Mucosa of descending colon (tissue), 3 donors: ENCODE measurements around the gene C10orf67. TPM values are rescaled to one million over a fixed set of nuclear protein-coding genes. Genes with fewer than 3 reads are reported as not detected.

Experiments used
- ATAC-seq: fragments of 200-7000 bp; cut with Tn5 transposase; one replicate; pipeline ENCODE4 v1.9.1; 2020; ENCODE audit warnings: mild to moderate bottlenecking, moderate library complexity
- DNase-seq, 3 donors: peaks; one replicate each; pipeline ENCODE4 v3.0.0-alpha.2; 2020
- H3K36me3 ChIP-seq: fragments of 200-600 bp; one replicate; pipeline ENCODE4 v1.8.0; 2021; ENCODE audit warnings: low read depth, mild to moderate bottlenecking
- H3K4me1 ChIP-seq: fragments of 200-600 bp; one replicate; pipeline ENCODE4 v1.8.0; 2021; ENCODE audit warnings: low read depth, mild to moderate bottlenecking
- H3K4me3 ChIP-seq: fragments of 200-600 bp; one replicate; pipeline ENCODE4 v1.8.0; 2021; ENCODE audit warnings: mild to moderate bottlenecking
- H3K9me3 ChIP-seq: fragments of 200-600 bp; one replicate; pipeline ENCODE4 v1.8.0; 2021; ENCODE audit warnings: mild to moderate bottlenecking
- CTCF ChIP-seq: fragments of 200-600 bp; IDR thresholded peaks from one replicate; pipeline ENCODE4 v1.8.0; 2022; ENCODE audit warnings: antibody characterized with exemption, mild to moderate bottlenecking
- intact Hi-C, 2 donors: fragments of 100-400 bp; cut with DNase I in 1 of 2; cut with micrococcal nuclease in 1 of 2; formaldehyde crosslinking; loops; one replicate each; pipeline versions ENCODE4 v1.11.0 to v1.11.1; 2022; cut with DNase I, micrococcal nuclease
- microRNA-seq: library from miRNA; unstranded; fragments of <30 nt; microRNA quantifications from one replicate; pipeline ENCODE4, GENCODE V29; 2019
- total RNA-seq, 3 donors: library from RNA; stranded (reverse); fragmentation: NEBNext Ultra II Directional in 2 of 3; extraction: Animal tissue kit (Norgen Biotek cat#: 25700) in 2 of 3; gene quantifications; one replicate each; pipeline versions ENCODE4 v1.2.1 to v1.2.4, GENCODE V29; 2021 to 2023
- donor health status: DM: no; HTN: no; CAD: no; lungs with moderate emphysema.
- donor health status: DM: no; HTN: no; CAD: no.
- donor health status: DM: no; HTN: yes; CAD: no.

The C10orf67 gene
- total RNA-seq, 3 donors from 2014 or later: not detected

- H3K36me3 ChIP-seq: no peaks in the 10 kb centered on the region
- H3K9me3 ChIP-seq: no peaks in the 10 kb centered on the region
- no peak for DNase-seq
- intact Hi-C loops: no loop called here
- no peak for ATAC-seq
- peaks cover 2% of the 10 kb centered on the region for H3K4me1 ChIP-seq
- H3K4me3 ChIP-seq: no peak overlapping the region
- TF ChIP-seq CTCF: no peak
These were observed 189.4 kb downstream of the C10orf67 start for GRCh38 chr10:23155169-23155568.

Small RNA genes within 50 kb of the gene (microRNA-seq; reads per million reads assigned to microRNA genes)
- gene MIR1254-2: not detected

Other genes starting within 250 kb of the C10orf67 start
- gene MSRB2, start 249.2 kb downstream of the C10orf67 start, total RNA-seq: 10 to 100 TPM; 35.1 to 49.8 (median 48.4) TPM
- gene PTF1A, start 152.5 kb downstream of the C10orf67 start, total RNA-seq: not detected
- 10 to 100 TPM; 11.6 to 15.7 (median 15.1) TPM for gene OTUD1, start 94.3 kb upstream of the C10orf67 start, total RNA-seq